VCaP (cell line): ENCODE results near the gene NRXN3.

ENCODE experiments used
- H3K27ac ChIP-seq: fragments of 450-650 bp; 2 replicates; pipeline ENCODE4 v1.5.1; 2017
- CTCF ChIP-seq: fragments of 450-650 bp; conservative IDR thresholded peaks from 2 replicates; pipeline ENCODE4 v1.5.1; 2017; ENCODE audit warnings: mild to moderate bottlenecking, moderate library complexity

The NRXN3 gene

GRCh38 chr14:78153064-78153341 is 17.2 kb upstream of the NRXN3 start:
- TF ChIP-seq CTCF: no peak
- H3K27ac ChIP-seq: peak overlapping the region; percentile 30; the same call in 1 of the 2 replicates

- 0 out of 2 replicates have a peak, but pooled peaks have one; percentile 9 for TF ChIP-seq CTCF
- no peak overlapping the region for H3K27ac ChIP-seq
Measured at GRCh38 chr14:78154827-78155226, 15.3 kb upstream of the NRXN3 start.

- no peak overlapping the region for H3K27ac ChIP-seq
- TF ChIP-seq CTCF: no peak
Measured at GRCh38 chr14:78156196-78156595, 14.0 kb upstream of the NRXN3 start.

GRCh38 chr14:78157494-78158437 is 12.4 kb upstream of the NRXN3 start:
- no peak for TF ChIP-seq CTCF

GRCh38 chr14:78162202-78162601 is 8.0 kb upstream of the NRXN3 start:
- no peak overlapping the region for H3K27ac ChIP-seq
- no peak for TF ChIP-seq CTCF

More at GRCh38 chr14:78157494-78158437, 12.4 kb upstream of the NRXN3 start:
- no peak overlapping the region for H3K27ac ChIP-seq

- H3K27ac ChIP-seq: no peak overlapping the region
- peak; percentile 80 for TF ChIP-seq CTCF
Measured at GRCh38 chr14:78164226-78164853, 5.8 kb upstream of the NRXN3 start.

GRCh38 chr14:78172428-78172827 is 2.3 kb downstream of the NRXN3 start:
- no peak overlapping the region for H3K27ac ChIP-seq
- TF ChIP-seq CTCF: no peak
